ENCODE measurements around the gene MGAT5.

The MGAT5 gene

GRCh38 chr2:134305109-134305491 is 51.2 kb downstream of the MGAT5 start:
- DNase-seq (ENCODE audit: low read depth), result no peak

GRCh38 chr2:134306521-134306920 is 52.6 kb downstream of the MGAT5 start:
- DNase-seq (ENCODE audit: low read depth), result no peak

GRCh38 chr2:134307334-134307733 is 53.5 kb downstream of the MGAT5 start:
- no peak for DNase-seq (ENCODE audit: low read depth)

GRCh38 chr2:134308474-134309385 is 54.9 kb downstream of the MGAT5 start:
- DNase-seq (ENCODE audit: low read depth), result no peak

GRCh38 chr2:134310107-134311079 is 56.5 kb downstream of the MGAT5 start:
- DNase-seq (ENCODE audit: low read depth), result no peak

DNA sequence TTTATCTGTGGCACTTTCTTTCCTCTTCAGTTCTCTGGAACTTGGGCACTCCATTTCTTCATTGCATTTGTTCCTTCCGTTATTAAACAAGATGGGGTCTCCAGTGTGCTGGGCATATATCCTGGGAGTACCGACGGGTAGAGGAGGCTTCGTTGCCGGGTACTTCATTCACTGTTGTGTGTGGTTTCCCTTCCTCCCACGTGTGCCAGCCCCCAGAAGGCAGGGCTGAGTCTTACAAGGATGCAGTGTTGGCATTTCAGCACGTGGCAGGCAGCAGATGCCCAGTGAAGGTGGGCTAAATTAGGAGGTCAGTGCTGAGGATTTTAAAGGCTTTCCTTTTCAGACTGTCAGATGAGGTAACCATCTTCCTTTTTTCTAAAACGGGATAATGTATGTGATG is 58.6 kb downstream of the MGAT5 start:
- DNase-seq (ENCODE audit: low read depth), result no peak

- DNase-seq (ENCODE audit: low read depth), result no peak
Observed at GRCh38 chr2:134314202-134314601, 60.3 kb downstream of the MGAT5 start.

GRCh38 chr2:134314681-134315368 is 61.0 kb downstream of the MGAT5 start:
- DNase-seq (ENCODE audit: low read depth), result no peak

DNA sequence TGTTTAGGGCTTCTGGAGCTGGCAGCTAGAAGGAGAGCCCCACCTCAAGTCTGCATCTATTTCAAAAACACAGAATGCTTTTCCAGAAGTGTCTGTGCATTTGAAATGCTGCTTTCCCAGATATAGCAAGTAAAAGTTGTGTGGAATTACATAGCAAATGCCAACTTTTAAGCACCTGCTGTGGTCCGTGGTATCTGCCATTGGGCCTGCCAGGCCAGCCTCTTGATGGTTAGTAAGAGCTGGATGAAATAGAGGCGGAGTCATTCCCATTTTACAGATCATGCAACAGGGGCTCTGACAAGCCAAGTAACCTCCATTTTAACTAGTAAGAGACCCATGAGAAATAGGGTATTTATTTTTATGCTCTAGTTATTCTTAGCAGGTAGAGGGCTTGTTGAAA is 61.6 kb downstream of the MGAT5 start:
- no peak for DNase-seq (ENCODE audit: low read depth)

- no peak for DNase-seq (ENCODE audit: low read depth)
Observed at GRCh38 chr2:134319596-134320254, 65.9 kb downstream of the MGAT5 start.

- DNase-seq (ENCODE audit: low read depth), result no peak
Observed at GRCh38 chr2:134320930-134321329, 67.1 kb downstream of the MGAT5 start.

DNA sequence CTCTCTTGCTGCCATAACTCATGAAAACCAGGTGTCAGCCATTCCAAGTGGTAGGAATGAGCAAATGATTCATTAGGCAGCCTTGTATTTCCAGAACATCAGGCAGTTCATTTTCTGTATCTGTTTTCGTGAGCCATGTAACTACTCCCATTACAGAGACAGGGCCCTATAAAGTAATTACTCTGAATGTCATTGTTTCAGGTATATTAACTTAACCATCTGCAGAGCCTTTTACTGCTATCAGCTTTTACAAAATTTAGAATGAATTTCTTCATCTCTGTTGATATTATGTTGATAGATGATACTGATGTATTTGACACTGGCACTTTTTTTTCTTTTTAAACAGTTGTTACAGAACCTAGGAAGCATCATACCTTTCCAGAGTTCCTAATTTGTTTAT is 69.9 kb downstream of the MGAT5 start:
- DNase-seq (ENCODE audit: low read depth), result no peak

DNA sequence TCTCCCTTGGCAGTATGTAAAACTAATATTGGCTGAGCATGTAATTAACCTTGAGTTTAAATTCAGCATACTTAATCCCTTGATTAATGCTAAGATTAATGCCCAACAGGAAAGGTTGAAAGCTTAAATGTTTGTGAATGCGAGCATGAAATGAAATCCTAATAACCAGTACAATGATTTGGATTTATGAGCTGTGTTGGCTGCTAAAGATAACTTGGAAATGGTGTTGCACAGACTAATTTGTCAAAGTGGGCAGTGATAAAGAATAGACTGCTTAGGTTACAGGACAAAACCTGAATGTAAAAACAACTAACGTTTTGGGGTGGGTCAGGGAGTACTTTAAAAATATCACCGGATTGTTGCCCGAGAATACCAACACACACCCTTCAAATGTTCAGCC is 70.6 kb downstream of the MGAT5 start:
- no peak for DNase-seq (ENCODE audit: low read depth)

DNA sequence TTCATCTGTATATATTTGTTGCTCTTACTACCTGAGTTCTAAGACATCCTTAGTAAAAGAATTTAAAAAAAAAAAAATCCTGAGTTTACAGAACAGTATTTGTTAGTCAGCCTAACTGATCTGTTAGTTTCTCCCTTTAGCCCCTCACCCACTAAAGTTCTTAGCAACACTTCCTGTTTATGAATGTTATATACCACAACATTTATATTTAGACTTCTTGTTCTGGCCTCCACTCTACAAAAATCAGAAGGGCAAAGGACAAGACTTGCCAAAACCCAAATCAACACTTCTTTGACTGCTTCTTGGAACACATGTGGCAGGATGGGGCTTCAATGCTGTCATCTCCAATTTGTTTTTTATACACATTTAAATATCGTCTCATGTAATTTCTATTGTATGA is 71.1 kb downstream of the MGAT5 start:
- DNase-seq (ENCODE audit: low read depth), result no peak

DNA sequence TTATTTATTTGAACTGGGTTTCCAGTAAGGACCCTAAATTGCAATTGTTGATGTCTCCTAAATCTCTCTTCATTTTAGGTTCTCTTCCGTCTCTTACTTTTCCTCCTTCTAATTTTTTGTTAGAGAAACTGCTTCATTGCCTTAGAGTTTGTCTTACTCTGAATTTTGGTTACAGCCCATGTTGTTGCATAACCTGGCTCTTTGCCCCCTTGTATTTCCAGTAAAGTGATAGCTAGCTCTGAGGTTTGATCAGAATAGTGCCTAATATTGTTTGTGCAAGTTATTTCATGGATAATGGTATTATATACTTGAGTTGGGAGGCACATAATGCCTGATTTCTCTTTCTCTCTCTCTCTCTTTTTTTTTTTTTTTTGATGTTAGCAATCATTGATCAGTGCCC is 71.8 kb downstream of the MGAT5 start:
- DNase-seq (ENCODE audit: low read depth), result peak; percentile 15

- DNase-seq (ENCODE audit: low read depth), result peak; percentile 19
Observed at GRCh38 chr2:134327367-134327766, 73.5 kb downstream of the MGAT5 start.

GRCh38 chr2:134331081-134331480 is 77.2 kb downstream of the MGAT5 start:
- no peak for DNase-seq (ENCODE audit: low read depth)

- no peak for DNase-seq (ENCODE audit: low read depth)
Observed at GRCh38 chr2:134333646-134334189, 79.8 kb downstream of the MGAT5 start.

DNA sequence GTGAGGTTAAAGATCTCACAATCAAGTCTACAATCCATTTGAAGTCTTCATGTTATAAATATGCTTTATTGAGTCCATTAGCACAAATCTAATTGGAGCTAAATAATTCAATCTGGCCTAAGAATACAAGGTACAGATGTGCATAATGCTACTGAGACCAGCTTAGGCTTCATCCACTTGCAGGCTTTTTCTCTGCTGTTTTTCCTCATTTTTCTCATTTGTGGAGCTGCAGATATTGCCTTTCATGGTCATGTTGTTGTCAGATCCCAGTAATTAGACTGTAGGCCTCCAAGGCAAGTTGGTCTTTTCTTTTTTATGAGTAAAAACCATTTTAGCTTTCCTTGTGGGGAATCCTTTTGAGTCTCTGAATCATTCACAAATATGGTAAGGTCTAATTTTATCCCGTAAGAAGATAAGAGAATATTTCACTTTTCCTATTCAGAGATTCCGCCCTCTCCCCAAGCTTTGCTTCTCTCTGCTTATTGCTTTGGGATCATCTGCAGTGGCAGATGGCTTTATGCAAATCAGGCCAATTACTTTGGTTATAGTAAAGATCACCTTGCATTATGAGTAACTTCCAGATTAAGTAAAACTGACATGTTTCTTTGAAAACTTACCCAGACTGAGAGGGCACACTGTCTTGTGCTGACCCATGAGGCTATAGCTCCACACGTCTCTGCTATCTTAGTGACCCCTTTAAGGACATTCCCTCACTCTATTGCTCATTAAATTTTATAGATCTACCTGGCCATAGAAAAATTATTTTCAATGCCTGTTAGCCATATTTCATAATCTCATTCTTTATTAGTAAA is 80.9 kb downstream of the MGAT5 start:
- no peak for DNase-seq (ENCODE audit: low read depth)

GRCh38 chr2:134335601-134336000 is 81.7 kb downstream of the MGAT5 start:
- DNase-seq (ENCODE audit: low read depth), result no peak

DNA sequence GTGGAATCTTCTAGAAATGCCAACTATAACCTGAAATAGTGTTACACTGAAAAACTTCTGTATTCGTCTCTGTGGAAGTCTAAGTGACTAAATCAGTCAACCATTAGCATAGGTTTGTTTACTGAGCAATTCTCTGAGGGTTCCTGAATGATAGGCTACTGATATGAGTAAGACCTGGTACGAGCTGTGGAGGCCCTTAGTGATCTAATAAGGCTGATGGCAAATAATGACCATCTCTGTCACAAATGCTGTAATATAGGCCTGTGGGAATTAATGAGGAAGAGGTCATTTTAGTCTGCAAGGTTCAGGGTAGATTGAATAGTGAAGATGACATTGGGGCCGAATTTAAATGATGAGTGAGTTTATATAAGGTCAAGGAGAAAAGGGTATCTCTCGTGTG is 82.5 kb downstream of the MGAT5 start:
- DNase-seq (ENCODE audit: low read depth), result no peak
